Panc1 (cell line): ENCODE results near the gene EIPR1.

Source experiments
- POLR2AphosphoS5 ChIP-seq: IDR thresholded peaks from 2 replicates; pipeline ENCODE4 v1.6.1; 2012; ENCODE audit warnings: mild to moderate bottlenecking, low read depth, low read length, moderate library complexity
- REST ChIP-seq, 2 experiments: IDR thresholded peaks; 2 replicates each; pipeline ENCODE4 v1.6.1; 2011 to 2012; ENCODE audit warnings: low read depth in 2 of 2, control low read depth in 1 of 2, low read length in 1 of 2, mild to moderate bottlenecking in 1 of 2, moderate library complexity in 1 of 2; ENCODE audit not compliant: insufficient read depth in 1 of 2
- TF ChIP-seq, protein P1 (sequence below): fragments of 450-650 bp; IDR thresholded peaks from 2 replicates; pipeline ENCODE4 v1.5.1; 2017; ENCODE audit warnings: mild to moderate bottlenecking

DNA sequence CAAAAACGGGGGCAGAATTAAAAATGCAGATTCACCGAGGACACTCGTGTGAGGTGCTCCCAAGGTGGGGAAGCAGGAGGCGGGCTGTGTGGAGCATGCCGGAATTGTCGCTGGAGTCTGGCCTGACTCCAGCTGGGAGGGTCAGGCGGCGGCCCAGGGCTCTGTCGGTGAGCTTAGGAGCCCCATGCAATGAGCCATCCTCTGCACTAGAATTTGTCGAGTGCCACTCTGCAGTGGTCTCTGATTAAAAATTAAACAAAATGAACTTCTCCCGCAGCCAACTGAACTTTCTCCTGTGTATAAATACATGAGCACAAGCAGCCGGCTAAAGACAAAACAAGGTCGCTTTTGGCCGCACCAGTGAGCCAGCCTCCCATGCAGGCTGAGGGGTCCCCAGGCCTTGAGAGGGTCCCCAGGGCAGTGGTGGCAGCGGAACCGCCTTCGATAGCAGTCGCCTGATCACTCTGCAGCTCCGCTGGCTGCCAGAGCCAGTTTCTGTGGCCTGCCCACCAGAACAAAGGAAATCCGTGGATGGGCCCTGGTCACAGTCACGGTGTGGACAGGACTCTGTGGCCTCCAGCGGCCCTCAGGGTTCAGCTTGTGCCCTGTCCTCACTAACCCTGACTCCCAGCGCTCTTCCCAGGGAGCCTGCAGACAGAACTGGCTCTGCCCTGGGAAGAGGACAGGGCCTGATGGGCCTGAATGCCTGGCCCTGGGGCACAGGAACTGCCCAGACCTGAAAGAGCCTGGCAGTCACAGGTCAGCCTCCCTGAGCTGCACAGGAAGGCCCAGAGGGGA, 201.3 kb downstream of the EIPR1 start:
- TF ChIP-seq REST (IDR thresholded peaks at IDR 0.05; ENCODE audit: insufficient read depth in 1 of 2, low read depth in 2 of 2, low read length in 1 of 2) (no peak), POLR2AphosphoS5 (no peak)
- TF ChIP-seq, protein P1, sequence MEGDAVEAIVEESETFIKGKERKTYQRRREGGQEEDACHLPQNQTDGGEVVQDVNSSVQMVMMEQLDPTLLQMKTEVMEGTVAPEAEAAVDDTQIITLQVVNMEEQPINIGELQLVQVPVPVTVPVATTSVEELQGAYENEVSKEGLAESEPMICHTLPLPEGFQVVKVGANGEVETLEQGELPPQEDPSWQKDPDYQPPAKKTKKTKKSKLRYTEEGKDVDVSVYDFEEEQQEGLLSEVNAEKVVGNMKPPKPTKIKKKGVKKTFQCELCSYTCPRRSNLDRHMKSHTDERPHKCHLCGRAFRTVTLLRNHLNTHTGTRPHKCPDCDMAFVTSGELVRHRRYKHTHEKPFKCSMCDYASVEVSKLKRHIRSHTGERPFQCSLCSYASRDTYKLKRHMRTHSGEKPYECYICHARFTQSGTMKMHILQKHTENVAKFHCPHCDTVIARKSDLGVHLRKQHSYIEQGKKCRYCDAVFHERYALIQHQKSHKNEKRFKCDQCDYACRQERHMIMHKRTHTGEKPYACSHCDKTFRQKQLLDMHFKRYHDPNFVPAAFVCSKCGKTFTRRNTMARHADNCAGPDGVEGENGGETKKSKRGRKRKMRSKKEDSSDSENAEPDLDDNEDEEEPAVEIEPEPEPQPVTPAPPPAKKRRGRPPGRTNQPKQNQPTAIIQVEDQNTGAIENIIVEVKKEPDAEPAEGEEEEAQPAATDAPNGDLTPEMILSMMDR, result no peak
